ENCODE results near the gene NUBP2. TPM values are rescaled to one million over a fixed set of nuclear protein-coding genes. Genes with fewer than 3 reads are reported as not detected.

Gene NUBP2
- total and polyA plus RNA-seq, 10 of the 15 experiments (the other 5 are each of a cell fraction or from before 2014, with no cell fraction given): 1.9 to 129 (median 51.7) TPM

- peak; percentile 93 for TF ChIP-seq ZNF207 (IDR thresholded peaks at IDR 0.05; ENCODE audit: borderline replicate concordance)
- no peak for TF ChIP-seq CBX5 (IDR thresholded peaks at IDR 0.05; ENCODE audit: low read depth)
- TF ChIP-seq SRF (IDR thresholded peaks at IDR 0.05; ENCODE audit: low read depth in 2 of 2, low read length in 2 of 2): no peak; a peak in 1 of 4 replicates
- TF ChIP-seq JUNB (IDR thresholded peaks at IDR 0.05): no peak
- TF ChIP-seq LARP7 (IDR thresholded peaks at IDR 0.05): peak; percentile 73
- 0 out of 2 replicates have a peak, but pooled peaks have one; percentile 25 for TF ChIP-seq STAT1 (conservative IDR thresholded peaks at IDR 0.05)
- TF ChIP-seq PAX5 (IDR thresholded peaks at IDR 0.05; ENCODE audit: borderline replicate concordance, low read depth, low read length): no peak
- TF ChIP-seq ETV6 (conservative IDR thresholded peaks at IDR 0.05 in 1 of 2, IDR thresholded peaks at IDR 0.05 in 1 of 2; ENCODE audit: borderline replicate concordance in 1 of 2, low read depth in 1 of 2): no peak
- TF ChIP-seq SKIL (IDR thresholded peaks at IDR 0.05; ENCODE audit: low read depth, poor library complexity, severe bottlenecking): no peak
- no peak for TF ChIP-seq RCOR1 (conservative IDR thresholded peaks at IDR 0.05; ENCODE audit: low read depth, low read length)
- peak; percentile 93 for TF ChIP-seq HDAC2 (IDR thresholded peaks at IDR 0.05)
- peak; percentile 67 for TF ChIP-seq CHD2 (IDR thresholded peaks at IDR 0.05; ENCODE audit: borderline replicate concordance, low read depth, low read length)
- TF ChIP-seq EED (IDR thresholded peaks at IDR 0.05; ENCODE audit: low read depth): peak; percentile 63; the same call in 1 of the 2 replicates
- TF ChIP-seq YBX1 (IDR thresholded peaks at IDR 0.05): no peak
- TF ChIP-seq SUPT20H (IDR thresholded peaks at IDR 0.05; ENCODE audit: borderline replicate concordance, control insufficient read depth, low read depth, low read length): no peak
- TF ChIP-seq CEBPB (IDR thresholded peaks at IDR 0.05; ENCODE audit: borderline replicate concordance in 1 of 2, low read depth in 2 of 2, low read length in 2 of 2): no peak
- TF ChIP-seq NFIC (IDR thresholded peaks at IDR 0.05; ENCODE audit: low read depth, low read length): peak; percentile 89; the same call in 1 of the 2 replicates
- TF ChIP-seq SP1 (IDR thresholded peaks at IDR 0.05; ENCODE audit: low read depth, low read length): peak; percentile 92
- no peak for TF ChIP-seq ATF7 (IDR thresholded peaks at IDR 0.05; ENCODE audit: low read depth)
- TF ChIP-seq CTCF (IDR thresholded peaks at IDR 0.05 in 2 of 3, conservative IDR thresholded peaks at IDR 0.05 in 1 of 3; ENCODE audit: control insufficient read depth in 2 of 3, extremely low read depth in 1 of 3, insufficient read depth in 1 of 3, low read depth in 3 of 3, low read length in 3 of 3): no peak
- TF ChIP-seq RUNX3 (IDR thresholded peaks at IDR 0.05; ENCODE audit: low read length): peak; percentile 46
- peak; percentile 98 for TF ChIP-seq NKRF (conservative IDR thresholded peaks at IDR 0.05)
- peak; percentile 99 for TF ChIP-seq USF2 (IDR thresholded peaks at IDR 0.05; ENCODE audit: borderline replicate concordance, low read depth, low read length)
- peak; percentile 54; the same call in 1 of the 2 replicates for TF ChIP-seq TARDBP (IDR thresholded peaks at IDR 0.05; ENCODE audit: borderline replicate concordance)
These were observed 44.2 kb downstream of the NUBP2 start, which contains the start of the genes FAHD1 and HAGH (continued) for GRCh38 chr16:1826691-1827573.
